ENCODE measurements around the gene EFNB3.

EFNB3 gene

GRCh38 chr17:7704601-7705268 lies at the start of gene EFNB3:
Gene EFNB3 (plus strand): TSS chr17:7705202. CDS start chr17:7705599, 397 bp downstream.
- no peak for DNase-seq (ENCODE audit: low read depth)

GRCh38 chr17:7655541-7655840 lies 49.5 kb upstream of the EFNB3 start:
- no peak for DNase-seq (ENCODE audit: low read depth)

GRCh38 chr17:7656958-7657609 lies 47.9 kb upstream of the EFNB3 start:
- no peak for DNase-seq (ENCODE audit: low read depth)

GRCh38 chr17:7667656-7668406 lies 37.2 kb upstream of the EFNB3 start:
- no peak for DNase-seq (ENCODE audit: low read depth)

- DNase-seq (ENCODE audit: low read depth) = no peak
Observed at GRCh38 chr17:7668482-7668881, 36.5 kb upstream of the EFNB3 start.

GRCh38 chr17:7673239-7673638 lies 31.8 kb upstream of the EFNB3 start:
- DNase-seq (ENCODE audit: low read depth) = no peak

- DNase-seq (ENCODE audit: low read depth) = no peak
Observed at GRCh38 chr17:7674934-7675333, 30.1 kb upstream of the EFNB3 start.

GRCh38 chr17:7676533-7676932 lies 28.5 kb upstream of the EFNB3 start:
- DNase-seq (ENCODE audit: low read depth) = no peak

- no peak for DNase-seq (ENCODE audit: low read depth)
Observed at GRCh38 chr17:7677388-7678067, 27.5 kb upstream of the EFNB3 start.

- DNase-seq (ENCODE audit: low read depth) = no peak
Observed at GRCh38 chr17:7684851-7685532, 20.0 kb upstream of the EFNB3 start.

- peak; percentile 64 for DNase-seq (ENCODE audit: low read depth)
Observed at GRCh38 chr17:7685533-7686221, 19.3 kb upstream of the EFNB3 start.

GRCh38 chr17:7686222-7687071 lies 18.6 kb upstream of the EFNB3 start:
- peak; percentile 73 for DNase-seq (ENCODE audit: low read depth)

GRCh38 chr17:7687072-7687907 lies 17.7 kb upstream of the EFNB3 start, which contains the start of gene TP53:
Gene TP53 (minus strand): TSS chr17:7687490. CDS start chr17:7676594, 10,896 bp downstream.
- DNase-seq (ENCODE audit: low read depth) = peak; percentile 66

- DNase-seq (ENCODE audit: low read depth) = peak; percentile 87
Observed at GRCh38 chr17:7687908-7688807, 16.8 kb upstream of the EFNB3 start, which contains the start of gene WRAP53. Gene WRAP53 (plus strand): TSS chr17:7688477. CDS start chr17:7688649, 172 bp downstream.

- DNase-seq (ENCODE audit: low read depth) = no peak
Observed at GRCh38 chr17:7688808-7689316, 16.1 kb upstream of the EFNB3 start.

- DNase-seq (ENCODE audit: low read depth) = no peak
Observed at GRCh38 chr17:7695586-7695985, 9.4 kb upstream of the EFNB3 start.

- DNase-seq (ENCODE audit: low read depth) = no peak
Observed at GRCh38 chr17:7697828-7698588, 7.0 kb upstream of the EFNB3 start.
